Fibroblast of lung (primary cell): Measurements from ENCODE around the gene TRIM71. TPM values are rescaled to one million over a fixed set of nuclear protein-coding genes. Genes with fewer than 3 reads are reported as not detected.
"Not testable (repeated sequence)": the region's sequence is repeated elsewhere in the genome, so short reads cannot be mapped to it uniquely, and the experiment has no call there.

ENCODE experiments used
- DNase-seq, 2 donors: peaks; one replicate each; pipeline versions ENCODE4 v3.0.0 to v3.0.0-alpha.2; 2010; ENCODE audit warnings: low read depth in 2 of 2
- H2AFZ ChIP-seq: 2 replicates; pipeline ENCODE4 v1.5.1; 2012; ENCODE audit warnings: low read length, control low read depth, inconsistent platforms
- H3K27ac ChIP-seq: 2 replicates; pipeline ENCODE4 v1.5.1; 2011; ENCODE audit warnings: low read length, control low read depth; ENCODE audit not compliant: insufficient read depth
- H3K27me3 ChIP-seq: 2 replicates; pipeline ENCODE4 v1.5.1; 2011; ENCODE audit warnings: mild to moderate bottlenecking, low read length; ENCODE audit not compliant: control insufficient read depth, insufficient read depth
- H3K36me3 ChIP-seq: 2 replicates; pipeline ENCODE4 v1.5.1; 2011; ENCODE audit warnings: low read length; ENCODE audit not compliant: control insufficient read depth, insufficient read depth
- H3K4me1 ChIP-seq: 2 replicates; pipeline ENCODE4 v1.5.1; 2011; ENCODE audit warnings: low read length; ENCODE audit not compliant: control insufficient read depth, insufficient read depth; ENCODE audit errors: extremely low read depth
- H3K4me2 ChIP-seq: 2 replicates; pipeline ENCODE4 v1.5.1; 2011; ENCODE audit warnings: low read length, control low read depth; ENCODE audit not compliant: insufficient read depth; ENCODE audit errors: extremely low read depth
- H3K4me3 ChIP-seq, 4 experiments: fragments of 200-600 bp in 1 of 4; sonication (generic) in 1 of 4; replicated peaks in 1 of 4; 2 replicates each; pipeline ENCODE4 v1.5.1; 2011 to 2016; ENCODE audit warnings: low read length in 4 of 4, low read depth in 3 of 4, mild to moderate bottlenecking in 3 of 4, control low read depth in 2 of 4, inconsistent platforms in 1 of 4, mixed read lengths in 1 of 4; ENCODE audit not compliant: insufficient read depth in 1 of 4; ENCODE audit errors: control extremely low read depth in 1 of 4
- H3K79me2 ChIP-seq: 2 replicates; pipeline ENCODE4 v1.5.1; 2012; ENCODE audit warnings: mild to moderate bottlenecking, low read length, inconsistent platforms; ENCODE audit not compliant: control insufficient read depth, insufficient read depth
- H3K9ac ChIP-seq: 2 replicates; pipeline ENCODE4 v1.5.1; 2011; ENCODE audit warnings: mild to moderate bottlenecking, low read length, control low read depth; ENCODE audit not compliant: insufficient read depth
- H3K9me3 ChIP-seq: 2 replicates; pipeline ENCODE4 v1.5.1; 2012; ENCODE audit warnings: low read depth, low read length; ENCODE audit not compliant: control insufficient read depth, insufficient read depth
- H4K20me1 ChIP-seq: 2 replicates; pipeline ENCODE4 v1.5.1; 2011; ENCODE audit warnings: low read length; ENCODE audit not compliant: control insufficient read depth, insufficient read depth; ENCODE audit errors: extremely low read depth
- EZH2 ChIP-seq: IDR thresholded peaks from 2 replicates; pipeline ENCODE4 v1.5.1; 2012; ENCODE audit warnings: low read length, control low read depth, mild to moderate bottlenecking; ENCODE audit errors: missing control alignments
- polyA plus RNA-seq, 2 donors: library from polyadenylated mRNA; depleted of rRNA in 1 of 2; stranded (reverse) in 1 of 2; unstranded in 1 of 2; fragments of >200 nt; gene quantifications; 2 replicates each; pipeline ENCODE4 v1.2.1, GENCODE V29; 2011 to 2012; ENCODE audit warnings: missing spikeins in 1 of 2
- total RNA-seq: library from RNA; depleted of rRNA; stranded (reverse); fragments of >200 nt; gene quantifications from 2 replicates; pipeline ENCODE4 v1.2.1, GENCODE V29; 2014
- TF ChIP-seq, protein P1 (sequence below), 2 donors: IDR thresholded peaks in 1 of 2; conservative IDR thresholded peaks in 1 of 2; 1 replicate in 1 of 2; 2 replicates in 1 of 2; pipeline ENCODE4 v1.5.1; 2011 to 2012; ENCODE audit warnings: low read length in 2 of 2, control low read depth in 1 of 2, inconsistent platforms in 1 of 2, low read depth in 1 of 2, mild to moderate bottlenecking in 1 of 2

Gene TRIM71
- total and polyA plus RNA-seq, 2 donors (not counting 1 experiment from before 2014, with no cell fraction given) = under 0.01 to 0.02 TPM

DNA sequence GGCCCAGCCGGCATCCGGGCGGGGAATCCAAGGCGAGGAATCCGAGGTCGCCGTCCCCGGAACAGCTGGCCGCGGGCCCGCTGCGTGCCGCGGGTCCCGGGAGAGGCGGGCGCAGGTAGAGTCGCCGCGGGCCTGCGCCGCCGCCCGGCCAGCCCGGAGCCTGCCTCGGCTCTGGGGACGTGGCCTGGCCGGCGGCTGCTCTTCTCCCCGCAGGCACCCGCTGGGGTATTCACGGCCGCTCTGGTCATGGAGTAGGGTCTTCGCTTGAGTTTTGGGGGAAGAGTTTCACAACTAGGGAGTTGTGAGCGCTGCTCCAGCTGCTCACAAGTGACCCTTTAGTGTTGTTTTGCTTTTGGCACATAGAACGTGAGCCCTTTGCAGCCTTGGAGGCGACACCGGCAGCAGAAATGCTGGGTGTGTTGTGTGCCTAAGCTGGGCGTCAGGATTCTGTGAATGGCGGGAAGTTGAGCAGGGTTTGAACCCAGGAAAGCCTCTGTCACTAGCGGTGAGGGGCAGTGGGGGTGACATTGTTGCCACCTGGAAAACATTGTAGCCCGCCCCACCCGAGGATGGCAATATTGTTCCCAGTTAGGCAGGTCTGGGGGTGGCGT, 4.0 kb downstream of the TRIM71 start:
- Histone ChIP-seq H3K4me3 (no peak overlapping the region), H3K4me1 (no peaks in the 10 kb centered on the region), H2AFZ (no peak overlapping the region), H3K27me3 (peaks cover 51% of the 10 kb centered on the region), H4K20me1 (no peaks in the 10 kb centered on the region), H3K9me3 (no peaks in the 10 kb centered on the region), H3K79me2 (no peaks in the 10 kb centered on the region), H3K27ac (no peak overlapping the region), H3K9ac (no peak overlapping the region), H3K36me3 (no peaks in the 10 kb centered on the region), H3K4me2 (no peak overlapping the region)
- TF ChIP-seq, protein P1, sequence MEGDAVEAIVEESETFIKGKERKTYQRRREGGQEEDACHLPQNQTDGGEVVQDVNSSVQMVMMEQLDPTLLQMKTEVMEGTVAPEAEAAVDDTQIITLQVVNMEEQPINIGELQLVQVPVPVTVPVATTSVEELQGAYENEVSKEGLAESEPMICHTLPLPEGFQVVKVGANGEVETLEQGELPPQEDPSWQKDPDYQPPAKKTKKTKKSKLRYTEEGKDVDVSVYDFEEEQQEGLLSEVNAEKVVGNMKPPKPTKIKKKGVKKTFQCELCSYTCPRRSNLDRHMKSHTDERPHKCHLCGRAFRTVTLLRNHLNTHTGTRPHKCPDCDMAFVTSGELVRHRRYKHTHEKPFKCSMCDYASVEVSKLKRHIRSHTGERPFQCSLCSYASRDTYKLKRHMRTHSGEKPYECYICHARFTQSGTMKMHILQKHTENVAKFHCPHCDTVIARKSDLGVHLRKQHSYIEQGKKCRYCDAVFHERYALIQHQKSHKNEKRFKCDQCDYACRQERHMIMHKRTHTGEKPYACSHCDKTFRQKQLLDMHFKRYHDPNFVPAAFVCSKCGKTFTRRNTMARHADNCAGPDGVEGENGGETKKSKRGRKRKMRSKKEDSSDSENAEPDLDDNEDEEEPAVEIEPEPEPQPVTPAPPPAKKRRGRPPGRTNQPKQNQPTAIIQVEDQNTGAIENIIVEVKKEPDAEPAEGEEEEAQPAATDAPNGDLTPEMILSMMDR (conservative IDR thresholded peaks at IDR 0.05 in 1 of 2, IDR thresholded peaks at IDR 0.05 in 1 of 2; ENCODE audit: low read depth in 1 of 2, low read length in 2 of 2) = no peak
- no peak for TF ChIP-seq EZH2
- no peak for DNase-seq

DNA sequence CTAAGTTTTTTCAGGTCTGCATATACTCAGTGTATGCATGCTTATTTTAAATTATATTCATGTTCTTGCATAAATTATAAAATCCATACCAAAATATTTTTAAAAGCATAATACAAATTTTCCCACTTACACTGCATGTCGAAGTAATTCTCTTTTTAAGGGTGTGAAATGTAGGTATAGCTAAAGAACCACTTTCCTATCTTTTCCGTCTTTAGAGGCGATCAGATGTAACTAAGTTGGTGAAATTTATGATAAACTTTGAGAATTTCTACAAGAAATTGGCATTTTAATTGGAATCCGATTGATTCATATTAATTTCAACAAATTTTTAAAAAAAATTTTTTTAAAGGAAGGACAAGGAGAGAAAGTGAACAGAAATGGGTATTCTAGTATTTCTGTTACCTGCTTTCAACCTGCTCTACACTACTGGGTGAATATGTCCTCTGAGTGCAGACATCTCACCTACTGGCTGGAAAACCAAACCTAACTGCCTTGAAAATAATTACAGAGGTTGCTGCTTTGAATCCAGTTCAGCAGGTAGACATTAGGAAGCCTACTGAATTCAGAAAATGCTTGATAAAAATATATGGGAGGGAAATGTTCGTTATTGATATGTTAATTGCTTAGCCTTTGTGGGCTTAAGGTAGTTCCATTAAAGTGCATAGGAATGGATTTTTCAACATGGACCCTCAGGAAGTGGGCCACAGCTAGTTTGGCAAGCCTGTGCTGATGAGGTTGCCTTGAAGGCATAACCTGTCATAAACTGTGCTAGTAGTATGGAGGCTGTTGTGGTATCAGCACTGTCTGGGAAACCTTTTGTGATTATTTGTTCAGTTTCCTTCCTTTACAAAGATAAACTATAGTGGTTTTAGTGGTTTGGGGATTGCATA, 5.1 kb downstream of the TRIM71 start:
- peaks cover 41% of the 10 kb centered on the region for H3K27me3 ChIP-seq
- H2AFZ ChIP-seq = no peak overlapping the region
- no peak for DNase-seq
- H3K4me2 ChIP-seq = no peak overlapping the region
- no peak overlapping the region for H3K9ac ChIP-seq
- no peaks in the 10 kb centered on the region for H4K20me1 ChIP-seq
- H3K27ac ChIP-seq = no peak overlapping the region
- no peak overlapping the region for H3K4me3 ChIP-seq
- no peaks in the 10 kb centered on the region for H3K79me2 ChIP-seq
- no peaks in the 10 kb centered on the region for H3K9me3 ChIP-seq
- H3K36me3 ChIP-seq = no peaks in the 10 kb centered on the region
- no peaks in the 10 kb centered on the region for H3K4me1 ChIP-seq
- TF ChIP-seq EZH2 = no peak
- TF ChIP-seq, protein P1 (conservative IDR thresholded peaks at IDR 0.05 in 1 of 2, IDR thresholded peaks at IDR 0.05 in 1 of 2; ENCODE audit: low read depth in 1 of 2, low read length in 2 of 2) = no peak

DNA sequence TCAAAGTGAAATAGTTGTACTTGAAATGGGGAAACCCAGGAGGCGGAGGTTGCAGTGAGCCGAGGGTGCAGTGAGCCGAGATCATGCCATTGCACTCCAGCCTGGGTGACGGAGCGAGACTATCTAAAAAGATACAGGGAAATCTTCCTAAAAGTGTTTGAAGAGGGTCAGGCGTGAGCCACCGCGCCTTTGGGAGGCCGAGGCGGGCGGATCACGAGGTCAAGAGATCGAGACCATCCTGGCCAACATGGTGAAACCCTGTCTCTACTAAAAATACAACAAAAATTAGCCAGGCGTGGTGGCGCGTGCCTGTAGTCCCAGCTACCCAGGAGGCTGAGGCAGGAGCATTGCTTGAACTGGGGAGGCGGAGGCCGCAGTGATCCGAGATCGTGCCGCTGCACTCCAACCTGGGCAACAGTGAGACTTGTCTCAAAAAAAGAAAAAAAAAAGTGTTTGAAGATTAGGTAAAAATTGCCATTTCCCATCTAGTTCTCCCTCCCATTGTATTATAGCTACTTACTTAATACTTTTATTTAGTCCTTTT, 5.9 kb downstream of the TRIM71 start:
- H3K9ac ChIP-seq, H3K4me2 ChIP-seq, H3K4me3 ChIP-seq, H3K27ac ChIP-seq, H3K4me1 ChIP-seq, H2AFZ ChIP-seq, H4K20me1 ChIP-seq, H3K79me2 ChIP-seq, H3K36me3 ChIP-seq, H3K9me3 ChIP-seq, DNase-seq: not testable (repeated sequence)
- peaks cover 33% of the 10 kb centered on the region for H3K27me3 ChIP-seq
